NCI-H510A treated with DMSO at 0.1 percent for 48 hours (cell line): ENCODE data around the gene EPHX1.

Experiments used
- DNase-seq: peaks from one replicate; lab custom pipeline; 2025; lab: John Stamatoyannopoulos, UW

EPHX1 gene

DNA sequence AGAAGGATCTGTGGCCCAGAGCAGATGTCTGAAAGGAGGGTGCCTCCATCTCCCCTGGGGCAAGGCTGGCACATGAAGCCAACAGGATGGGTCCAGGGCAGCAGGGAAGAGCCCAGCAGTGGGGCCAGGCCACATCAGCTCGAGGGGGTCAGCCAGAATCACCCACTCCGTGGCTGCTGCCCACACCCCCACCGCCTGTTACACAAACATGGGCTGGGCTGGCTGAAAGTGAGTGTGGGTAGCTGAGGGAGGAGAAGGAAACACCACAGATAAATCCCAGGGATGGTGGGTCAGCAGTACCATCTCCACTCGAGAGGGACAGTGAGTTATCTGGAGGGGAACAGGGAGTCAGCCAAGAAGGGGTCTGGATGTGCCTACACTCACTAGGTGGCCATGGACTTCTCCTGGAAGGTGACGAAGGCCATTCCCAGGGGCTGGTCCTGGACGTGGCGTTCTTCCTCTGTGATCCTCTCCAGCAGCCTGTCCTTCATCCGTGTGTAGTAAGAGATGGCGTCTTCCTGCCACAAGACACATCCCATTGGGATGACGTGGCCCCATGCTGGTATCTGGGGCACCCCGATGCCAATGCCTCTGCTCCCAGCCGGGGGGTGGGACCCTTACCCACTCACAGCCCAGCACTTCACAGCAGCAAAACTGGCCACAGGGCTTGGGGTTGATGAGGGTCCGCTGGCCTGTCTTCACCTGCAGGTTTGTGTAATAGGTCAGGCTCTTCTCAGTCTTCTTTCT, 52.1 kb downstream of the EPHX1 start:
- no peak for DNase-seq

DNA sequence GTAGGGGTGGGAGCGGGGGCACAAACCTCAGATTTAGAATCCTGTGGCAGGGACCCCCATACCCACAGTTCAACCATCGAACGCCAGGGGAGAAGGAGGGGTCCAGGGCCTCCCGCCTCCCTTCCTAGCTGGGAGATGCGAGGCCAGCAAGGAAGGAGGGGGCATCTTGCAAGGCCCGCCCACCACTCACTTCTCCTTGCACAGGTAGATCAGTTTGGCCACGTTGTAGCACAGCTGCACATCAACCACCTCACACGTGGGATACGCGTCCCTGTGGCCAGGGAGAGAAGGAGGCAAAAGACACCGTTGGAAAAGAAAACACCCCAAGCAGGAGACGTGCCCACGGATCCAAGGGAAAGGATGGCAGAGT, 52.6 kb downstream of the EPHX1 start:
- DNase-seq = no peak

DNA sequence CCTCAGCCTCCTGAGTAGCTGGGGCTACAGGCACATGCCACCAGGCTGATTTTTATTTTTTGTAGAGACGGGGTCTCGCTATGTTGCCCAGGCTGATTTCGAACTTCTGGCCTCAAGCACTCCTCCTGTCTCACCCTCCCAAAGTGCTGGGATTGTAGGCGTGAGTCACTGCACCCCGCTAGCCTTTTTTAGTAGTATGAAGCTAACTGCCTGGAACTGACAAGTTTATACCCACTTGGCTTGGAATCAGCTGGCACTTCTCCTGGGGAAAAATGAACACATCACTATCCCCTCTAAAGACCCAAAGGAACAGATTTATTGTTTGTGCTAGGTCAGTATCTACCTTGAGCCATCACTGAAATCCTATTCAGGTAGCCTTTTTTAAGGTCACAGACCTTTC, 53.2 kb downstream of the EPHX1 start:
- no peak for DNase-seq

GRCh38 chr1:225865514-225865913, 55.6 kb downstream of the EPHX1 start:
- no peak for DNase-seq

DNA sequence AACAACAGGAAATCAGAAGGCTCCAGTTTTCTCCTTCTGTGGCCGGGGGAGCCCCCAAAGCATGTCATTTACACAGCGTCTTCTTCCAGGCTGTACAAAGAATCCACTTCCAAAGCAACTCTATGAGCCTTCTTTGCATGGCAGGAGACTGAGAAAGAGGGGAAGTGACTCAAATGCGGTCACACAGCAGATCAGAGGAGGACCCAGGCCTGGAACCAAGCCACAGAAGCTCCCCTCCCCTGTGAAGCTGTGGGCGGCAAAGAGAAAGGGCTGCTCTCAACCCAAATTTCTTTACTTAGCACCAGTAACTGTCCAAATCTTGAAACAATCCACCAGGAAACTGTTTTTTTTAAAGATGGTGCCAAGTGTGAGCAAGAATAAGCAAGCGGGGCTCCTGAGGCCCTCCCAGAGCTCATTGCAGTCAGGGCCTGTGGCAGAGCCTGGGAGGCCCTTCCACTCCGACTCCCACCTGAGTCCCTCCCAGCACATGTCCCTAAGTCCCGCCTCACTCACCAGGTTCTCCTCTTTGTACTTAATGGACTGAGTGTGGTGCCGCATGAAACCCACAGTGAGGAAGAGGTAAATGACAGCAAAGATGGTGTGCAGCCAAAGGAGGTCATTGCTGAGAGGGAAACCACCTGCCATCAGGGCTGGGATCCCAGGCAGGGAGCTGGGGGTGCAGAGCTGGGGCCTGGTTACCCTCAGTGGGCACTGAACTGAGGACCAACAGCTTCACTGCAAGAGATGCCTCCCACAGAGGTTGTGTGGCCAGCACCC, 56.3 kb downstream of the EPHX1 start:
- no peak for DNase-seq

GRCh38 chr1:225866981-225867380, 57.1 kb downstream of the EPHX1 start:
- peak; percentile 31 for DNase-seq

DNA sequence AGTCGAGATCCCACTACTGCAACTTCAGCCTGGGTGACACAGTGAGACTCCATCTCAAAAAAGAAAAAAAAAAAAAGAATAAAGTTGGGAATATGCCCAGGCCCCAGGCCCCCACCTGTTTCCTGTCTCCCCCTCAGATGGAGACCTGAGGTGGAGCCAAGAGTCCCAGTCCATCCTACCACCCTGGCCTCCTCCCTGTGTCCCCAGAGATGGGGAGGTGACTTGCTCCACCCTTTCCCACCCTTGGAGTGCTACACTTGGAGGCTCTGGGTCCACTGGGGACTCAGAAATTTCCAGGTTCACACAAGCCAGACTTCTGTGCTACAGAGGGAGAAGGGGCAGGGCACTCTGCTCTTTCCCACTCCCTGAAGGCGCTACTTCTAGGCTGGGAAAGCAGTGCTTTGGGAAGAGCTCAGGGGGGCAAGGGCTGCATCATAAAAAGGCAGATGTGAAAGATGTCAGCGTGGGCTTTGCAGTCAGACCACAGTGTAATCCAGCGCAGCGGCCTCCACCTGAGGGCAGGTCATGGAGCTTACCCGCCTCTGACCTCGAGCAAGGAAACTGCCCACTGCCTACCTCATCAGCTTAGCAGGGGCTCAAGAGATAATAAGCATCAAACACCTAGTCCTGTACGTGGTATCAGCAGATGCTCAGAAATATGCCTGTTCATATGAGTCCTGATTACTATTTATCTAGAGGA, 58.9 kb downstream of the EPHX1 start:
- DNase-seq = no peak

DNA sequence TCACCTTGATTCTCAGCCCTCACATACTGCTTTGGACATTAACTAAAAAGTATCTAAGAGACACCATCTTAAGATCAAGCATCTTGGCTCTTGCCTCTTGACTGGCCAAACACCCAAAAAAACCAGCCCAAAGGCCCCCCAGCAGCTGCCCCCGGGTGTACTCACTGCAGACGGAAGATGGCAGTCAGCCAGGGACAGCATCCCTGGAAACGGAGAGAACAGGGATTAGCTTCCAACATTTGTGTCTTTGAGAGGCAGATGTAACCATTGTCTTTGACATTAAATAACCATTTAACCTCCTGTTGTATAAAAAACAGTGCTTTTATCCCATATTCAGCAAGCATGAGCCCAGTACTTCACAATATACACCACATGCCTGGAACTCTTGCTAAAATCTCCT, 61.0 kb downstream of the EPHX1 start:
- DNase-seq = peak; percentile 80

DNA sequence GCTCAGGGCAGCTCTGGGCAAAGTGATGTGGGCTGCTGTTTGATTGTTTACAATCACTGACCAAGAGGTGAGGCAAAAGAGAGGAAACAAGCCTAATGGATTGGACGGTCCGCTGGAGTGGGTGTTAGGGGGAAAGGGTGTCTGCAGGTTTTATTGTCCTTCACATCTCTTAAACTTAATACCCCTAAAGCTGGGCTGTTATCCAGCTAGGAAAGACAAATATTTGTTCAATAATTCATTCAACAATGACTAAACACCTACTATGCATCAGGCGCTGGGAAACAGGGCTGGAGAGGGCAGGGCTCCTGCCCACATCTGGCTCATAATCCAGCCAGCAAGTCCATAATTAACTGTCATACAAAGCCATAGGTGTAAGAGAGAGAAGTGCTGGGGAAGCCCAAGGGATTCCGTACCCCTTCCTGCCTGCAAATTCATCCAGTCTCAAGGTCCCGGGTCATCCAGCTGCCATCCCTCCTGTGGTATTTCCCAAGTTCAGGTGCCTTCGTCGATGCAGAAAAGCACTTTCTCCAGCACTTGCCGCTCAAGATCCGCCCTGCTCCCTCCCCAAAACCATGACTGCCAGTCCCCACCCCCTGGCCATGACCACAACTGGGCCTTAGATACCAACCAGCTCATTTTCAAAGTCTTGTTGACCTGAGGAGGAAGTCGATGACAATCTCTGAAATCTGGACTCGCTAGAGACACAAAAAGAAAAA, 61.6 kb downstream of the EPHX1 start:
- DNase-seq = peak; percentile 85

- DNase-seq = no peak
Measured at GRCh38 chr1:225872075-225872430, 62.1 kb downstream of the EPHX1 start.

DNA sequence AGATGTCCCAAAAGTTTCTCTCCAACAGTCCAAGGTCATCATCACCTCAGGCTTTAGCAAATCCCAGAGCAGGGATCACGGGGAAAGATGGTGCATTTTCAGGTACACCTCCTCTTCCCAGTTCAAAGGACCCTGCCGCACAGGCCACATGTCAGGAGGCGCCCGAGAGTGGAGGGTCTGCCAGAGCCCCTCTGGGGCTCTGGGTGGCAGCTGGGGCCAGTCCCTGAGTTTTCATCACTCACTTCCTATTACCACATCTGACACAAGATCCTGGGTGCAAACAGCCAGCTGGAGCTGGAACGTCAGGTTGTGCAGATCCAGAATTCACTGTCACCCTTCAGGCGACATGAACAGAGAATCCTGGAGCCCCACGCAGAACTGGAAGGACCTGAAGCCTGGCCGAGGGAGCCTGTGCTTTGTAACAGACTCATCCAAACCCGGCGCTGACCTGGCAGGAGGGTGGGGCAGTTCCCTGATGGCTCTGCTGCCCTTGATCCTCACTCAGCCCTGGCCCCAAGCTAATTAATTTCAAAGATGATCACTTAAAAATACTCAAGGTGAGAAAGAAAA, 63.4 kb downstream of the EPHX1 start:
- DNase-seq = no peak

GRCh38 chr1:225874431-225874830, 64.5 kb downstream of the EPHX1 start:
- no peak for DNase-seq

DNA sequence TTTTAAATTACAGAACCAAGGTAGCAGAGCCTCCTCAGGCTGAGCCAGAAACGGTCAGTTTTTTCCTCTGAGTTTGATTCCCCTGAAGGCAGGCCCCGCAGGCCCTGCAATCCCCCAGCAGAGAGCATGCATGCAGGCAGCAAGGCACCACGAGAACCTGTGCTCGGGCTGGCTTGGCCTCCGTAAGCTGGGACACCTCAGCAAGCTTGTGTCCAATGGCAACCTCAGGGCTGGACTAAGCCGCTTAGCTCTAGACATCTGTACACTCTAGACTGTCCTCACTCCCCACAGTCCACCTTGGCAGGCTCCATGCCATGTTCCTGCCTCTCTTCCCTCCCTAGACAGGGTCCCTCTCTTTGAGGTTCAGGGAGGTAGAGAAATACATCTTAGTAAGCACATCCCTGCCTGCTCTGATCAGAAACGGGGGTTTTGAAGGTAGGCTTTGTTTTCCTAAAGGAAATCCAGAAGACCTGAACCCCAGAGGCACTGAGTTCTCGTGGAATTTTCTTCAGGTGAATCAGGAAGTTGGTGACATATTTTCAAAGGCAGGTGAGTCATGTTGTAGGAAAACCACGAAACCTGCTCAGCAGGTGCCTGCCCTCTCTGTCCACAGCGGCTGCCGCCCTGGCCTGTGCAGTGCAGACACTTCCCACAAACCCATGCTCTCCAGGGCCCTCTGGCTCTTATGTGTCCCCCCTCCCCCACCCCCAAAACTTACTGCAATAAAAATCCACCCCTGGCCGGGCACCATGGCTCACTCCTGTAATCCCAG, 65.3 kb downstream of the EPHX1 start:
- peak; percentile 38 for DNase-seq

GRCh38 chr1:225876900-225877510, 67.1 kb downstream of the EPHX1 start:
- no peak for DNase-seq

GRCh38 chr1:225877580-225877979, 67.7 kb downstream of the EPHX1 start:
- DNase-seq = no peak

GRCh38 chr1:225878282-225878681, 68.4 kb downstream of the EPHX1 start:
- peak; percentile 19 for DNase-seq

GRCh38 chr1:225879521-225880221, 69.7 kb downstream of the EPHX1 start:
- DNase-seq = peak; percentile 84

GRCh38 chr1:225880222-225880588, 70.3 kb downstream of the EPHX1 start:
- DNase-seq = peak; percentile 43

- no peak for DNase-seq
Measured at GRCh38 chr1:225880636-225881035, 70.7 kb downstream of the EPHX1 start.
